LNCAP (cell line): ENCODE measurements around the gene HSF4.

ENCODE experiments used
- CTCF ChIP-seq: fragments of 450-650 bp; IDR thresholded peaks from 2 replicates; pipeline ENCODE4 v1.5.1; 2017; ENCODE audit warnings: mild to moderate bottlenecking

The HSF4 gene

GRCh38 chr16:67184995-67185650 is 20.6 kb downstream of the HSF4 start:
- peak; percentile 45 for TF ChIP-seq CTCF

DNA sequence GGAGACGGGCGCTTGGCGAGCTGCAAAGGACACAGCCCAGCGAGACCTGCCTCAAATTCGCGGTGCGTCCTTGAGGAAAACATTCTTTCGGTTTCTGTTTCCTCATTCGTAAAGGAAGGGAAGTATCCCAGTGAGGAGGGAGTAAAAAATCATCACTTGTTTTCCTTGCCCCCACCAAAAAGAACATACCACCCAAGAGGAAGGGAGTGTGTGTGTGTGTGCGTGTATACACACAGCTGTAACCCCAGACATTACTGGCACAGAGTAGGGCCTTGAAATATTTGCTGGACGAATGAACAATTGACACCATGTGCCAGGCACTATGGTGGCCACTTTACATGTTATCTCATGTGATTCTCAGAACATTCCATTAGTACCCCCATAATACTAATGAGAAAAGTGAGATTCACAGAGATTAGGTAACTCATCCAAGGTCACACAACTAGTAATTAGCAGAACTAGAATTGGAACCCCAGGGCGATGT is 21.1 kb downstream of the HSF4 start:
- no peak; the same call in 1 of the 2 replicates for TF ChIP-seq CTCF

DNA sequence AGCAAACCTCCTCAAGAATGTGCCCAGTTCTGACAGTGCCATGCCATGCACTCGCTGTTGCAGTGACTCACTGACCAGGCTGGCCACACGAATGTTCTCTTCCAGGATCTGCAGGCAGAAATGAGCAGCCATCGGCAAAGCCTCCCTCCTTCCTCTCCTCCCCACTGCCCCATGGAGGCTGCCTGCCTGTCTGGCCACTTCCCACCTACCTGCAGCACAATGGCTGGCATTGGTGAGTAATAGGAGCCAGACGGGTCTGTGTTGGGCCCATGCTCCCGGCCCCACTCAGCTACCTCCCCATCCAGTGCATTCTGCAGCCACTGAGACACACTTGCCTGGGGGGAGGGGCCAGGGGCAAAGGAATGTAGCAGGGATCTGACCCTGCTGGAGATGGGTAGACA is 22.0 kb downstream of the HSF4 start:
- TF ChIP-seq CTCF, result no peak

DNA sequence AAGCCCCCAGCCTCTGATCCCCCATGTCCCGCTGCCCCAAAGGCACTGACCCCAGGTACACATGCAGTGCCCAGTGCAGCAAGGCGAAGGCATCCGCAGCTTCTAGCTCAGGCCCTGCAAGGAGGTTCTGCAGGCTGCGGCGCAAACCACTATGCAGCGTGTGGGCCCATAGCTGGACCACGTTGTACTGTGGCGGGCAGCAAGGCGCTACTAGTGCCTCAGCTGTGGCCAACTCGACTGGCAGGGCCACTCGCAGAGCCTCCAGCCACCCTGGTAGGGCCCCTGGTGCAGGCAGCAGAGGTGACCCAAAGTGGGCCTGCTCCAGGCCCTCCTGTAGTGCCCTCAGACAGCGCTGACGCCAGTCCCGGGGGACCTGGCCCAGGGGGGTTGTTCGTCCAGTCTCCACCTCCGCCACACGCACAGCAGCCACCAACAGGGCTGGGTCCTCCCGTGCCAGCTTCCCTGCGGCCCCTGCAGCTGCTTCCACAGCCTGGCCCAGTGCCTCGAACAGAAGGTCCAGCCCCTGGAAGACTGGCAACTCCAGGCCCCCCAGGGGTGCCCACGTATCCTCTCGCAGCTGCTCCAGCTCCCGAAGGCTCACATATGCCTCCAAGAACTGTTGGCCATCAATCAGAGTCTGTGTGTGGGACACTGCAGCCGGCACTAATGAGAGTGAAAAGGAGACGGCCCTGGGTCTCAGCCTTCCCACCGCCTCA is 22.8 kb downstream of the HSF4 start:
- TF ChIP-seq CTCF, result no peak

- no peak for TF ChIP-seq CTCF
Measured at GRCh38 chr16:67188323-67188722, 23.8 kb downstream of the HSF4 start.

DNA sequence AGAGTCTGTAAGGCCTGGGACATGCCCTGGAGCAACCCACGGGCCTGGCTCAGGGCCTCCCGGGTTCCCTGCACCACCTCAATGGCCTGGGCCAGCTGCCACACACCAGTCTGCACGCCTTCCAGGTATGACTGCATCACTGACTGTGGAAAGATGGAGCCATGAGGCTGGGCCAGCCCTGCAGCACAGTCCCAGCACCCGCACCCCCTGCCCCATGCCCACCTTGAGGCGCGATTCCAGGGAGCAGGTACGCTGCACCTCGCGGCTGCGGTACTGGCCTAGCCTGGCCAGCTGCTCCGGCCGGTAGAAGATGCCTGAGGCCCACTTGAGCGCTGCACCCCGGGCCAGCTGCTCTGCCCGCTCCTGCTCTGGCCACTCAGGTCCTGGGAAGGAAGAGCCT is 24.3 kb downstream of the HSF4 start:
- TF ChIP-seq CTCF, result no peak

DNA sequence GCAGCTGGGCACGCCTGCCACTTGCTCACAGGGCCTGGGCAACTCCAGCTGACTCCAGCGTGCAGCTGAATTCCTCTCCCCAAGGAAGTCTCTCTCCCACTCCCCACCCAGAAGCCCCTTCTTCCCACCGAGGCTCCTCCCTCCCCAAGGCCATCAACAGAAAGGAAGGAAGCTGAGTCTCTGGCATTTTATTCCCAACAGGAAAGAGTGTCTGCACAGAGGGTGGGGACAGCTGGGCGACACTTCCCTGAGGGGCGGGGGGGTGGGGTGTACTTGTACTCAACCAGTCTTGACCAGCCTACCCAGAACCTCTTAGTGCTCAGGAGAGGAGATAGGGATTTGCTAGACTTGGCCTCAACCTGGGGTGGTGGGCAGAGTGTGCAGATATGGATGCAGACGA is 25.5 kb downstream of the HSF4 start, which contains the start of gene EXOC3L1:
TSS of gene EXOC3L1 (minus strand) at position 96 of the 400 bp plus-strand sequence. CDS start 460 bp downstream, outside the sequence.
- TF ChIP-seq CTCF, result no peak
